Stimulated activated CD4-positive, alpha-beta T cell treated with anti-CD3 and anti-CD28 coated beads, Interleukin-15, amount 100 ng/mL, for 24 hours (primary cell): Measurements from ENCODE around the gene AMY2A.
"Not testable (repeated sequence)": the region's sequence is repeated elsewhere in the genome, so short reads cannot be mapped to it uniquely, and the experiment has no call there.

Source experiments
- DNase-seq: peaks from one replicate; pipeline ENCODE4 v3.0.0-alpha.2; 2020

The AMY2A gene

GRCh38 chr1:103616994-103617477 is at the start of gene AMY2A:
TSS of gene AMY2A (plus strand) at chr1:103617427. CDS start at chr1:103617441, 14 bp downstream.
- not testable (repeated sequence) for DNase-seq

- no peak for DNase-seq
Measured at GRCh38 chr1:103569493-103569892, 47.7 kb upstream of the AMY2A start.

- DNase-seq: not testable (repeated sequence)
Measured at GRCh38 chr1:103571289-103571688, 45.9 kb upstream of the AMY2A start, which contains the start of gene AMY2B. TSS of gene AMY2B (plus strand) at chr1:103571589. CDS start at chr1:103571603, 14 bp downstream.

- no peak for DNase-seq
Measured at GRCh38 chr1:103576065-103576464, 41.2 kb upstream of the AMY2A start.

- not testable (repeated sequence) for DNase-seq
Measured at GRCh38 chr1:103576784-103577183, 40.4 kb upstream of the AMY2A start.

GRCh38 chr1:103582464-103582863 is 34.8 kb upstream of the AMY2A start:
- no peak for DNase-seq

GRCh38 chr1:103583887-103584286 is 33.3 kb upstream of the AMY2A start:
- no peak for DNase-seq

GRCh38 chr1:103584537-103584936 is 32.7 kb upstream of the AMY2A start:
- DNase-seq: no peak

GRCh38 chr1:103602740-103603139 is 14.5 kb upstream of the AMY2A start:
- DNase-seq: not testable (repeated sequence)

GRCh38 chr1:103616362-103616761 is 865 bp upstream of the AMY2A start:
- no peak for DNase-seq

- DNase-seq: not testable (repeated sequence)
Measured at GRCh38 chr1:103627436-103627835, 10.2 kb downstream of the AMY2A start.

- not testable (repeated sequence) for DNase-seq
Measured at GRCh38 chr1:103641194-103641593, 24.0 kb downstream of the AMY2A start.

GRCh38 chr1:103643908-103644307 is 26.7 kb downstream of the AMY2A start:
- not testable (repeated sequence) for DNase-seq

GRCh38 chr1:103650305-103650704 is 33.1 kb downstream of the AMY2A start:
- DNase-seq: not testable (repeated sequence)

GRCh38 chr1:103650889-103651288 is 33.7 kb downstream of the AMY2A start:
- not testable (repeated sequence) for DNase-seq

- not testable (repeated sequence) for DNase-seq
Measured at GRCh38 chr1:103654133-103654532, 36.9 kb downstream of the AMY2A start.

GRCh38 chr1:103655460-103655859 is 38.2 kb downstream of the AMY2A start, which contains the start of gene AMY1A:
TSS of gene AMY1A (plus strand) at chr1:103655760. CDS start at chr1:103656331, 571 bp downstream.
- not testable (repeated sequence) for DNase-seq
